COLO829 (cell line): ENCODE measurements around the gene COL28A1.
A peak's percentile ranks its signal among the peaks of the same experiment; 100 is the strongest.
"Not testable (repeated sequence)": the region's sequence is repeated elsewhere in the genome, so short reads cannot be mapped to it uniquely, and the experiment has no call there.

Experiments
- DNase-seq: peaks from one replicate; pipeline ENCODE4 v3.0.0; 2012; ENCODE audit warnings: low spot score

COL28A1 gene

GRCh38 chr7:7517754-7518153 lies 17.9 kb downstream of the COL28A1 start:
- no peak for DNase-seq

- no peak for DNase-seq
Observed at GRCh38 chr7:7516662-7517061, 19.0 kb downstream of the COL28A1 start.

- DNase-seq = no peak
Observed at GRCh38 chr7:7516156-7516555, 19.5 kb downstream of the COL28A1 start.

- DNase-seq = peak; percentile 37
Observed at GRCh38 chr7:7512861-7513597, 22.6 kb downstream of the COL28A1 start.

- no peak for DNase-seq
Observed at GRCh38 chr7:7510794-7511193, 24.9 kb downstream of the COL28A1 start.

GRCh38 chr7:7505915-7506314 lies 29.8 kb downstream of the COL28A1 start:
- DNase-seq = no peak

- no peak for DNase-seq
Observed at GRCh38 chr7:7504910-7505704, 30.6 kb downstream of the COL28A1 start.

GRCh38 chr7:7499892-7500291 lies 35.8 kb downstream of the COL28A1 start:
- DNase-seq = no peak

- no peak for DNase-seq
Observed at GRCh38 chr7:7498856-7499255, 36.8 kb downstream of the COL28A1 start.

- DNase-seq = no peak
Observed at GRCh38 chr7:7496311-7496710, 39.4 kb downstream of the COL28A1 start.

GRCh38 chr7:7495171-7495570 lies 40.5 kb downstream of the COL28A1 start:
- no peak for DNase-seq

GRCh38 chr7:7491044-7491443 lies 44.6 kb downstream of the COL28A1 start:
- DNase-seq = no peak

- no peak for DNase-seq
Observed at GRCh38 chr7:7490003-7490402, 45.7 kb downstream of the COL28A1 start.

- DNase-seq = no peak
Observed at GRCh38 chr7:7489546-7489945, 46.1 kb downstream of the COL28A1 start.

- DNase-seq = no peak
Observed at GRCh38 chr7:7486362-7486761, 49.3 kb downstream of the COL28A1 start.

GRCh38 chr7:7484072-7484471 lies 51.6 kb downstream of the COL28A1 start:
- DNase-seq = no peak

GRCh38 chr7:7481802-7482201 lies 53.9 kb downstream of the COL28A1 start:
- no peak for DNase-seq

- DNase-seq = no peak
Observed at GRCh38 chr7:7479275-7479805, 56.3 kb downstream of the COL28A1 start.

GRCh38 chr7:7478569-7478968 lies 57.1 kb downstream of the COL28A1 start:
- no peak for DNase-seq

- DNase-seq = not testable (repeated sequence)
Observed at GRCh38 chr7:7477641-7478040, 58.0 kb downstream of the COL28A1 start.

- no peak for DNase-seq
Observed at GRCh38 chr7:7476381-7476780, 59.3 kb downstream of the COL28A1 start.

- DNase-seq = no peak
Observed at GRCh38 chr7:7475601-7476000, 60.1 kb downstream of the COL28A1 start.

- no peak for DNase-seq
Observed at GRCh38 chr7:7474436-7474835, 61.2 kb downstream of the COL28A1 start.
